ENCODE results near the gene OR14A16. TPM values are rescaled to one million over a fixed set of nuclear protein-coding genes. Genes with fewer than 3 reads are reported as not detected.

Gene OR14A16
- total RNA-seq, 1 experiment from 2014 or later, result not detected

GRCh38 chr1:247849616-247850015, 25.7 kb upstream of the OR14A16 start:
- H3K9me3 ChIP-seq (ENCODE audit: low read length), result no peaks in the 10 kb centered on the region
- no peaks in the 10 kb centered on the region for H3K36me3 ChIP-seq (ENCODE audit: insufficient read depth, low read length)
- DNase-seq, result no peak
- no peaks in the 10 kb centered on the region for H4K20me1 ChIP-seq (ENCODE audit: insufficient read depth, low read depth, low read length)
- no peaks in the 10 kb centered on the region for H3K9me2 ChIP-seq (replicated peaks; ENCODE audit: insufficient read depth, low read length)
- H3K4me2 ChIP-seq (ENCODE audit: low read depth, low read length, poor library complexity, severe bottlenecking), result no peak overlapping the region
- H3K4me1 ChIP-seq (ENCODE audit: low read length), result no peaks in the 10 kb centered on the region
- no peak overlapping the region for H2AFZ ChIP-seq (ENCODE audit: low read length)
- H3K27ac ChIP-seq (ENCODE audit: low read length), result no peak overlapping the region
- H3K4me3 ChIP-seq (ENCODE audit: low read length), result no peak overlapping the region
- H3K27me3 ChIP-seq (ENCODE audit: low read length), result no peaks in the 10 kb centered on the region
- no peaks in the 10 kb centered on the region for H3K79me2 ChIP-seq (ENCODE audit: low read length)
- no peak overlapping the region for H3K9ac ChIP-seq (ENCODE audit: low read length)

GRCh38 chr1:247848346-247848745, 24.4 kb upstream of the OR14A16 start:
- no peak for DNase-seq
- H4K20me1 ChIP-seq (ENCODE audit: insufficient read depth, low read depth, low read length), result no peaks in the 10 kb centered on the region
- H3K9me3 ChIP-seq (ENCODE audit: low read length), result no peaks in the 10 kb centered on the region
- H3K36me3 ChIP-seq (ENCODE audit: insufficient read depth, low read length), result no peaks in the 10 kb centered on the region
- no peak overlapping the region for H3K9ac ChIP-seq (ENCODE audit: low read length)
- H2AFZ ChIP-seq (ENCODE audit: low read length), result no peak overlapping the region
- no peak overlapping the region for H3K4me2 ChIP-seq (ENCODE audit: low read depth, low read length, poor library complexity, severe bottlenecking)
- H3K9me2 ChIP-seq (replicated peaks; ENCODE audit: insufficient read depth, low read length), result no peaks in the 10 kb centered on the region
- no peaks in the 10 kb centered on the region for H3K27me3 ChIP-seq (ENCODE audit: low read length)
- no peak overlapping the region for H3K4me3 ChIP-seq (ENCODE audit: low read length)
- H3K4me1 ChIP-seq (ENCODE audit: low read length), result no peaks in the 10 kb centered on the region
- H3K27ac ChIP-seq (ENCODE audit: low read length), result no peak overlapping the region
- H3K79me2 ChIP-seq (ENCODE audit: low read length), result no peaks in the 10 kb centered on the region

- no peak overlapping the region for H3K4me2 ChIP-seq (ENCODE audit: low read depth, low read length, poor library complexity, severe bottlenecking)
- no peak overlapping the region for H3K9ac ChIP-seq (ENCODE audit: low read length)
- H3K4me3 ChIP-seq (ENCODE audit: low read length), result no peak overlapping the region
- no peak overlapping the region for H2AFZ ChIP-seq (ENCODE audit: low read length)
- no peak overlapping the region for H3K27ac ChIP-seq (ENCODE audit: low read length)
- H4K20me1 ChIP-seq (ENCODE audit: insufficient read depth, low read depth, low read length), result no peaks in the 10 kb centered on the region
- no peaks in the 10 kb centered on the region for H3K9me3 ChIP-seq (ENCODE audit: low read length)
- no peaks in the 10 kb centered on the region for H3K4me1 ChIP-seq (ENCODE audit: low read length)
- H3K79me2 ChIP-seq (ENCODE audit: low read length), result no peaks in the 10 kb centered on the region
- H3K36me3 ChIP-seq (ENCODE audit: insufficient read depth, low read length), result no peaks in the 10 kb centered on the region
- H3K27me3 ChIP-seq (ENCODE audit: low read length), result no peaks in the 10 kb centered on the region
- no peaks in the 10 kb centered on the region for H3K9me2 ChIP-seq (replicated peaks; ENCODE audit: insufficient read depth, low read length)
- no peak for DNase-seq
These were observed 21.7 kb upstream of the OR14A16 start for GRCh38 chr1:247845693-247846017.

GRCh38 chr1:247845011-247845692, 21.2 kb upstream of the OR14A16 start:
- Histone ChIP-seq H3K9me3 (ENCODE audit: low read length) (no peaks in the 10 kb centered on the region), H3K9me2 (replicated peaks; ENCODE audit: insufficient read depth, low read length) (no peaks in the 10 kb centered on the region), H3K27me3 (ENCODE audit: low read length) (no peaks in the 10 kb centered on the region), H3K4me2 (ENCODE audit: low read depth, low read length, poor library complexity, severe bottlenecking) (no peak overlapping the region), H3K27ac (ENCODE audit: low read length) (no peak overlapping the region), H3K4me3 (ENCODE audit: low read length) (no peak overlapping the region), H2AFZ (ENCODE audit: low read length) (no peak overlapping the region), H4K20me1 (ENCODE audit: insufficient read depth, low read depth, low read length) (no peaks in the 10 kb centered on the region), H3K36me3 (ENCODE audit: insufficient read depth, low read length) (no peaks in the 10 kb centered on the region), H3K4me1 (ENCODE audit: low read length) (no peaks in the 10 kb centered on the region), H3K79me2 (ENCODE audit: low read length) (no peaks in the 10 kb centered on the region), H3K9ac (ENCODE audit: low read length) (no peak overlapping the region)
- no peak for DNase-seq

- Histone ChIP-seq H3K9me2 (replicated peaks; ENCODE audit: insufficient read depth, low read length) (no peaks in the 10 kb centered on the region), H4K20me1 (ENCODE audit: insufficient read depth, low read depth, low read length) (no peaks in the 10 kb centered on the region), H3K27me3 (ENCODE audit: low read length) (no peaks in the 10 kb centered on the region), H3K4me2 (ENCODE audit: low read depth, low read length, poor library complexity, severe bottlenecking) (no peak overlapping the region), H2AFZ (ENCODE audit: low read length) (no peak overlapping the region), H3K4me3 (ENCODE audit: low read length) (no peak overlapping the region), H3K79me2 (ENCODE audit: low read length) (no peaks in the 10 kb centered on the region), H3K4me1 (ENCODE audit: low read length) (no peaks in the 10 kb centered on the region), H3K36me3 (ENCODE audit: insufficient read depth, low read length) (no peaks in the 10 kb centered on the region), H3K9ac (ENCODE audit: low read length) (no peak overlapping the region), H3K27ac (ENCODE audit: low read length) (no peak overlapping the region), H3K9me3 (ENCODE audit: low read length) (no peaks in the 10 kb centered on the region)
- no peak for DNase-seq
These were observed 19.5 kb upstream of the OR14A16 start for GRCh38 chr1:247843411-247843810.

- H3K27me3 ChIP-seq (ENCODE audit: low read length), result no peaks in the 10 kb centered on the region
- H3K9me2 ChIP-seq (replicated peaks; ENCODE audit: insufficient read depth, low read length), result no peaks in the 10 kb centered on the region
These were observed 17.9 kb upstream of the OR14A16 start, which contains the start of gene OR11L1 for GRCh38 chr1:247841796-247842195. Gene OR11L1, minus strand, starts transcription at chr1:247841896. Its CDS starts 0 bp downstream, at chr1:247841896.

GRCh38 chr1:247840818-247841217, 16.9 kb upstream of the OR14A16 start:
- Histone ChIP-seq H3K27me3 (ENCODE audit: low read length) (no peaks in the 10 kb centered on the region), H3K27ac (ENCODE audit: low read length) (no peak overlapping the region), H3K9me2 (replicated peaks; ENCODE audit: insufficient read depth, low read length) (no peaks in the 10 kb centered on the region), H3K4me2 (ENCODE audit: low read depth, low read length, poor library complexity, severe bottlenecking) (no peak overlapping the region), H3K79me2 (ENCODE audit: low read length) (no peaks in the 10 kb centered on the region), H3K9ac (ENCODE audit: low read length) (no peak overlapping the region), H3K4me3 (ENCODE audit: low read length) (no peak overlapping the region), H4K20me1 (ENCODE audit: insufficient read depth, low read depth, low read length) (no peaks in the 10 kb centered on the region), H3K9me3 (ENCODE audit: low read length) (no peaks in the 10 kb centered on the region), H2AFZ (ENCODE audit: low read length) (no peak overlapping the region), H3K4me1 (ENCODE audit: low read length) (no peaks in the 10 kb centered on the region), H3K36me3 (ENCODE audit: insufficient read depth, low read length) (no peaks in the 10 kb centered on the region)
- no peak for DNase-seq

More at GRCh38 chr1:247841796-247842195, 17.9 kb upstream of the OR14A16 start, which contains the start of gene OR11L1:
- Histone ChIP-seq H3K4me1 (ENCODE audit: low read length) (no peaks in the 10 kb centered on the region), H3K4me2 (ENCODE audit: low read depth, low read length, poor library complexity, severe bottlenecking) (no peak within 1 kb of the TSS), H3K36me3 (ENCODE audit: insufficient read depth, low read length) (no peaks in the 10 kb centered on the region), H3K79me2 (ENCODE audit: low read length) (no peaks in the 10 kb centered on the region), H3K4me3 (ENCODE audit: low read length) (no peak within 1 kb of the TSS), H2AFZ (ENCODE audit: low read length) (no peak within 1 kb of the TSS), H3K9ac (ENCODE audit: low read length) (no peak within 1 kb of the TSS), H3K27ac (ENCODE audit: low read length) (no peak within 1 kb of the TSS), H3K9me3 (ENCODE audit: low read length) (no peaks in the 10 kb centered on the region), H4K20me1 (ENCODE audit: insufficient read depth, low read depth, low read length) (no peaks in the 10 kb centered on the region)
- no peak for DNase-seq

- H3K27ac ChIP-seq (ENCODE audit: low read length), result no peak overlapping the region
- H3K9ac ChIP-seq (ENCODE audit: low read length), result no peak overlapping the region
- no peaks in the 10 kb centered on the region for H3K4me1 ChIP-seq (ENCODE audit: low read length)
- no peak for DNase-seq
- no peaks in the 10 kb centered on the region for H3K36me3 ChIP-seq (ENCODE audit: insufficient read depth, low read length)
- no peak overlapping the region for H3K4me2 ChIP-seq (ENCODE audit: low read depth, low read length, poor library complexity, severe bottlenecking)
- H3K9me3 ChIP-seq (ENCODE audit: low read length), result no peaks in the 10 kb centered on the region
- H3K4me3 ChIP-seq (ENCODE audit: low read length), result no peak overlapping the region
- no peaks in the 10 kb centered on the region for H3K79me2 ChIP-seq (ENCODE audit: low read length)
- no peak overlapping the region for H2AFZ ChIP-seq (ENCODE audit: low read length)
- no peaks in the 10 kb centered on the region for H3K9me2 ChIP-seq (replicated peaks; ENCODE audit: insufficient read depth, low read length)
- H3K27me3 ChIP-seq (ENCODE audit: low read length), result no peaks in the 10 kb centered on the region
- no peaks in the 10 kb centered on the region for H4K20me1 ChIP-seq (ENCODE audit: insufficient read depth, low read depth, low read length)
These were observed 9.7 kb upstream of the OR14A16 start for GRCh38 chr1:247833601-247834000.
